Type B pancreatic cell (in vitro differentiated cells): ENCODE measurements around the gene SELPLG. TPM values are rescaled to one million over a fixed set of nuclear protein-coding genes. Genes with fewer than 3 reads are reported as not detected.

Source experiments
- DNase-seq: peaks from one replicate; pipeline ENCODE4 v3.0.0; 2021; ENCODE audit warnings: mixed read lengths; ENCODE audit not compliant: unreplicated experiment; ENCODE audit errors: extremely low spot score
- H3K27ac Mint-ChIP-seq: 2 replicates; pipeline ENCODE4 v1.8.0; 2021; ENCODE audit warnings: mild to moderate bottlenecking, mixed read lengths
- H3K27me3 Mint-ChIP-seq: 2 replicates; pipeline ENCODE4 v1.8.0; 2021; ENCODE audit warnings: mixed read lengths
- H3K36me3 Mint-ChIP-seq: 2 replicates; pipeline ENCODE4 v1.8.0; 2021; ENCODE audit warnings: mixed read lengths
- H3K4me1 Mint-ChIP-seq: one replicate; pipeline ENCODE4 v1.8.0; 2021; ENCODE audit warnings: mixed read lengths; ENCODE audit not compliant: unreplicated experiment
- H3K4me3 Mint-ChIP-seq: 2 replicates; pipeline ENCODE4 v1.8.0; 2021; ENCODE audit warnings: mild to moderate bottlenecking, mixed read lengths
- H3K9me3 Mint-ChIP-seq: 2 replicates; pipeline ENCODE4 v1.8.0; 2021; ENCODE audit warnings: mixed read lengths
- total RNA-seq: library from RNA; stranded (reverse); gene quantifications from 2 replicates; pipeline ENCODE4 v1.2.1, GENCODE V29; 2021; ENCODE audit warnings: low replicate concordance
- TF ChIP-seq, protein P1 (sequence below): fragments of 200-600 bp; sonication (generic); conservative IDR thresholded peaks from 2 replicates; pipeline ENCODE4 v1.5.0; 2021; ENCODE audit warnings: antibody characterized with exemption, mild to moderate bottlenecking

SELPLG gene
- total RNA-seq, 1 donor from 2014 or later = 0.48 TPM

DNA sequence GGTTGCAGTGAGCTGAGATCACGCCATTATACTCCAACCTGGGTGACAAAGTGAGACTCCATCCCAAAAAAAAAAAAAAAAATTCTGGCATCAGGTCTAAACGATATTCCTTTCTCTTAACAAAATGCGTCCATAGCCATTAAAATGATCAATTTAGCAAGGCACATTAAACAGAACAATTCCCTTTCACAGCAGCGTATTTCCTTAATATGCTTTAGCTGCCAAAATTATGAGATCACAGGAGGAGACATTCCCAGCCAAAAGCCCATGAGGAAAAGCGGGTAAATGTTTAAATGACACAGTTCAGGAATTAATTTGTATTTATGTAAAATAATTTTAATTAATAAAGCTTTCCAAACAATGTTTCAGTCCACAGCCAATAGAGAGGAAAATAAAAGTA, 43.0 kb upstream of the SELPLG start:
- H3K36me3 Mint-ChIP-seq = peaks cover 33% of the 10 kb centered on the region
- TF ChIP-seq, protein P1, sequence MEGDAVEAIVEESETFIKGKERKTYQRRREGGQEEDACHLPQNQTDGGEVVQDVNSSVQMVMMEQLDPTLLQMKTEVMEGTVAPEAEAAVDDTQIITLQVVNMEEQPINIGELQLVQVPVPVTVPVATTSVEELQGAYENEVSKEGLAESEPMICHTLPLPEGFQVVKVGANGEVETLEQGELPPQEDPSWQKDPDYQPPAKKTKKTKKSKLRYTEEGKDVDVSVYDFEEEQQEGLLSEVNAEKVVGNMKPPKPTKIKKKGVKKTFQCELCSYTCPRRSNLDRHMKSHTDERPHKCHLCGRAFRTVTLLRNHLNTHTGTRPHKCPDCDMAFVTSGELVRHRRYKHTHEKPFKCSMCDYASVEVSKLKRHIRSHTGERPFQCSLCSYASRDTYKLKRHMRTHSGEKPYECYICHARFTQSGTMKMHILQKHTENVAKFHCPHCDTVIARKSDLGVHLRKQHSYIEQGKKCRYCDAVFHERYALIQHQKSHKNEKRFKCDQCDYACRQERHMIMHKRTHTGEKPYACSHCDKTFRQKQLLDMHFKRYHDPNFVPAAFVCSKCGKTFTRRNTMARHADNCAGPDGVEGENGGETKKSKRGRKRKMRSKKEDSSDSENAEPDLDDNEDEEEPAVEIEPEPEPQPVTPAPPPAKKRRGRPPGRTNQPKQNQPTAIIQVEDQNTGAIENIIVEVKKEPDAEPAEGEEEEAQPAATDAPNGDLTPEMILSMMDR = no peak
- H3K4me1 Mint-ChIP-seq = peaks cover 11% of the 10 kb centered on the region
- no peak overlapping the region for H3K27ac Mint-ChIP-seq
- DNase-seq = no peak
- H3K4me3 Mint-ChIP-seq = no peak overlapping the region
- H3K27me3 Mint-ChIP-seq = no peaks in the 10 kb centered on the region
- H3K9me3 Mint-ChIP-seq = peaks cover 5% of the 10 kb centered on the region

DNA sequence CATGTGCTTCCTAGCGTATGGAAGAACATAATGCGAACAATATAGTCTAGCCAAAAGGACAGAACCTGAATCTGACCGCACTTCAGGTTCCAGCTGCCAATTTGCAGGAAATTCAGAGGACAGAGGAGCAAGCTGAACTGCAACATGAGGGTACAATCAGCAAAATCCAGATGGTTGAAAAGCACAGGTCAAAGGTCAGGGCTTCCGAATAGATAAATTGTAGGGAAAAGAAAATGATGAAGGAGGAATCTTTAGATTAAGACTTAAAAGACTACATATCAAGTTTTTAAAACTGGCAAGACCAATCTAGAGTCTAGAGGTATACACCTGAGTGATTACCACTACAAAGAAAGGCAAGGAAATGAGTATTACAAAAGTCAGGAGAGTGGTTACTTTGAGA, 42.1 kb upstream of the SELPLG start:
- Mint-ChIP-seq H3K27me3 (no peaks in the 10 kb centered on the region), H3K27ac (no peak overlapping the region), H3K9me3 (no peaks in the 10 kb centered on the region), H3K4me3 (no peak overlapping the region), H3K4me1 (peaks cover 11% of the 10 kb centered on the region), H3K36me3 (peaks cover 33% of the 10 kb centered on the region)
- TF ChIP-seq, protein P1 = no peak
- no peak for DNase-seq

DNA sequence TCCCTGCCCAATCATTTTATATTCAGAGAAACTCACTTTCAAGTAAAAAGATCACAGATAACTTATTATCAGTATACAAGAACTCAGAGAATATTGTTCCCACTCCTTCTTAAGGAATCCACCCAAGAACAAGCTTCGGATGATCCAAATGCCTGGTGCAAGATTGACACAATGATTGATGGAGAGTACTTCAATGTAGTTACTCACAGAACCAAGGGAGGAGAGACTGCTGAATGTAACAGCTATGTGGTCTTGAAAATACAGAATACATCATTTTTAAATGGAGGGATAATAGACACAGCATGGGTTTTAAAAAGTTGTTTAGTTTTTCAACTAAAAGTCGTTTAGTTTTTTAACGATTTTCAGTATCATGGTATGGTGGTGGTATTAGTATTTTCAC, 38.4 kb upstream of the SELPLG start:
- Mint-ChIP-seq H3K36me3 (peaks cover 25% of the 10 kb centered on the region), H3K4me3 (no peak overlapping the region), H3K9me3 (no peaks in the 10 kb centered on the region), H3K27me3 (no peaks in the 10 kb centered on the region), H3K4me1 (peaks cover 12% of the 10 kb centered on the region), H3K27ac (peak overlapping the region; percentile 66)
- DNase-seq = no peak
- TF ChIP-seq, protein P1 = no peak

DNA sequence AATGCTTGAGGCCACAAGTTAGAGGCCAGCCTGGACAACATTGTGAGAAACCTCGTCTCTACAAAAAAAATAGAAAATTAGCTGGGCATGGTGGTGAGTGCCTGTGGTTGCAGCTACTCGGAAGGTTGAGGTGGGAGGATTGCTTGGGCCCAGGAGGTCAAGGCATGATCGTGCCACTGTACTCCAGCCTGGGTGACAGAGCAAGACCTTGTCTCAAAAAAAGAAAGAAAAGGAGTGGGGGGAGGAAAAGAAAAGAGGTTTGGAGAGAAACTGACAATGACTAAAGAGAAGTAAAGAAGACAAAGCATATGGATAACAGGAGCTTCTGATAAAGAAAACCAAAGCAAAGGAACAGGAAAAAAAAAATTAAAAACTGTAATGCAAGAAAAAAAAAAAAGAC, 37.4 kb upstream of the SELPLG start:
- Mint-ChIP-seq H3K9me3 (no peaks in the 10 kb centered on the region), H3K4me3 (no peak overlapping the region), H3K27ac (no peak overlapping the region), H3K4me1 (peaks cover 21% of the 10 kb centered on the region), H3K36me3 (peaks cover 23% of the 10 kb centered on the region), H3K27me3 (no peaks in the 10 kb centered on the region)
- TF ChIP-seq, protein P1 = no peak
- no peak for DNase-seq

DNA sequence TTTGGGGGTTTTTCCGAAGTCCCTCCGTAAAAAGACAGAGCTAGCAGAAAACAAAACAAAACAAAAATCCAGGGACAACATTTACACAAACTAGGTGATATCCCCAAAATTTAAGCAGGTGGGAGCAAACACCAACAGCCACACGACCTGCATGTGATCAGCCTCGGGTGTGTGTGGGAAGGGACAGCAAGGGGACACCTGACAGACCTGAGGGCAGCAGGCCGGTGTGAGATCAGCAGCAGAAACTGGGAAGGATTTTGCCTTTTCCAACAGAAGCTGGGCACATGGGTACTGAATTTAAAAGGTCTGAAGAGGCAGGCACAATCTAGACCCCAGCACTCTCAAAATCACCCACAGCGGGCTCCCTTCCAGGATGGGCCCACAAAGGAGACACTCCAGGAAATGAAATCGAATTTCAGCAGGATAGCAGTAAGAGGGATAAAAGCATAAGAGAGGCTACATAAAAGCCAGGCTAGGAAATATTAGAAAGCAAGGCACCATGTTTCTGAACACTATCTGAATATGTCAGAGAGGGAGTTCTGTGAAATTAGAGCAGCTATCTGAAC, 36.5 kb upstream of the SELPLG start:
- Mint-ChIP-seq H3K4me3 (no peak overlapping the region), H3K36me3 (peaks cover 16% of the 10 kb centered on the region), H3K4me1 (peaks cover 23% of the 10 kb centered on the region), H3K9me3 (no peaks in the 10 kb centered on the region), H3K27ac (peak overlapping the region; percentile 56), H3K27me3 (no peaks in the 10 kb centered on the region)
- TF ChIP-seq, protein P1 = no peak
- DNase-seq = no peak

DNA sequence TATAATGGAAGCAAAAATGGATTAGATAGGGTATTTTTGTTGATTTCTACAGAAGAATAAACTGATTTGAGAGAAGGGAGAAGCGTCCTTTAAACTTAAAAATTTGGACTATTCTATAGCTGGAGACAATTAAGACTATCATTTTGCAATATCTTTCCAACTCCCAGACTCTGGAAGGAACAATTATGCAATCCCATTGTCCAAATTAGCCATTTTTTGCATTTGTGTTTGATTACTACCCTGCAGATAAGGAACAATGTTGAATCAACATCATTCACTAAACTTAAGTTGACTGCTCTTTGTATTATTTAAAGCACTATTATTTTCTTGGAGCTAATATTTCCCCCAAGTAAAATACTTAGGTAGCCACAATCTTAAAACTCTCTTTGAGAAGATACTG, 34.8 kb upstream of the SELPLG start:
- Mint-ChIP-seq H3K36me3 (peaks cover 5% of the 10 kb centered on the region), H3K4me1 (peaks cover 30% of the 10 kb centered on the region), H3K9me3 (no peaks in the 10 kb centered on the region), H3K27ac (no peak overlapping the region), H3K27me3 (no peaks in the 10 kb centered on the region), H3K4me3 (no peak overlapping the region)
- DNase-seq = no peak
- TF ChIP-seq, protein P1 = no peak
